Measurements from ENCODE around the gene GALT. TPM values are rescaled to one million over a fixed set of nuclear protein-coding genes. Genes with fewer than 3 reads are reported as not detected.

Gene GALT
- total RNA-seq, 6 experiments from 2014 or later = 58.2 to 157 (median 117) TPM

- H3K27ac ChIP-seq = no peak overlapping the region
- WGBS (ENCODE audit: insufficient coverage, low coverage, low lambda C conversion rate, missing lambda C conversion rate) = 80% methylated on average over 2 of the region's 5 CpGs
- intact Hi-C loops (cut with DNase I) = no loop called here
- no peaks in the 10 kb centered on the region for H3K9me3 ChIP-seq
- H3K4me1 ChIP-seq = peaks cover 0 to 13% (median 6%) of the 10 kb centered on the region in 4 donors
- ATAC-seq (no peak), DNase-seq (no peak)
- H3K27me3 ChIP-seq = no peaks in the 10 kb centered on the region
- H3K4me3 ChIP-seq = no peak overlapping the region
- no peaks in the 10 kb centered on the region for H3K36me3 ChIP-seq
- TF ChIP-seq POLR2A (IDR thresholded peaks at IDR 0.05) (no peak), CTCF (IDR thresholded peaks at IDR 0.05) (no peak)
Measured at GRCh38 chr9:34656992-34657391, 10.5 kb downstream of the GALT start.

GRCh38 chr9:34658461-34658860 is 12.0 kb downstream of the GALT start:
- Histone ChIP-seq H3K27me3 (no peaks in the 10 kb centered on the region), H3K36me3 (no peaks in the 10 kb centered on the region), H3K4me1 (no peaks in the 10 kb centered on the region), H3K9me3 (no peaks in the 10 kb centered on the region), H3K27ac (no peak overlapping the region), H3K4me3 (no peak overlapping the region)
- no peak for TF ChIP-seq POLR2A (IDR thresholded peaks at IDR 0.05)
- TF ChIP-seq CTCF (IDR thresholded peaks at IDR 0.05) = no peak
- intact Hi-C loops (cut with DNase I) = no loop called here
- 89% methylated on average over 14 of the region's 14 CpGs for WGBS (ENCODE audit: insufficient coverage, low coverage, low lambda C conversion rate, missing lambda C conversion rate)
- no peak for DNase-seq
- no peak for ATAC-seq

GRCh38 chr9:34659592-34660253 is 13.2 kb downstream of the GALT start:
- Histone ChIP-seq H3K27ac (no peak overlapping the region), H3K27me3 (no peaks in the 10 kb centered on the region), H3K36me3 (no peaks in the 10 kb centered on the region), H3K4me3 (no peak overlapping the region), H3K4me1 (peaks cover 0 to 4% (median 0%) of the 10 kb centered on the region in 4 donors), H3K9me3 (no peaks in the 10 kb centered on the region)
- DNase-seq (peak in 1 of 3 donors; percentile 47), ATAC-seq (peak in 1 of 4 donors; percentile 52)
- 73% methylated on average over 4 of the region's 8 CpGs for WGBS (ENCODE audit: insufficient coverage, low coverage, low lambda C conversion rate, missing lambda C conversion rate)
- TF ChIP-seq CTCF (IDR thresholded peaks at IDR 0.05) (no peak), POLR2A (IDR thresholded peaks at IDR 0.05) (no peak)
- intact Hi-C loops (cut with DNase I) = no loop called here

GRCh38 chr9:34662526-34663302 is 16.2 kb downstream of the GALT start, which contains the start of gene CCL27:
TSS of gene CCL27 (minus strand) at chr9:34662657. CDS start at chr9:34662633, 24 bp downstream.
- ATAC-seq (no peak), DNase-seq (no peak)
- TF ChIP-seq POLR2A (IDR thresholded peaks at IDR 0.05) (no peak), CTCF (IDR thresholded peaks at IDR 0.05) (no peak)
- no peaks in the 10 kb centered on the region for H3K27me3 ChIP-seq
- H3K9me3 ChIP-seq = no peaks in the 10 kb centered on the region
- 89% methylated on average over 4 of the region's 4 CpGs for WGBS (ENCODE audit: insufficient coverage, low coverage, low lambda C conversion rate, missing lambda C conversion rate)
- H3K4me1 ChIP-seq = peaks cover 0 to 11% (median 5%) of the 10 kb centered on the region in 4 donors
- H3K4me3 ChIP-seq = no peak within 1 kb of the TSS
- H3K27ac ChIP-seq = no peak within 1 kb of the TSS
- intact Hi-C loops (cut with DNase I) = no loop called here
- H3K36me3 ChIP-seq = no peaks in the 10 kb centered on the region

Data from right lobe of liver (tissue), 6 donors.